ENCODE measurements around the gene OR4S1. TPM values are rescaled to one million over a fixed set of nuclear protein-coding genes. Genes with fewer than 3 reads are reported as not detected.
"Not testable (repeated sequence)": the region's sequence is repeated elsewhere in the genome, so short reads cannot be mapped to it uniquely, and the experiment has no call there.

OR4S1 gene
- total RNA-seq, 1 donor from 2014 or later = not detected

DNA sequence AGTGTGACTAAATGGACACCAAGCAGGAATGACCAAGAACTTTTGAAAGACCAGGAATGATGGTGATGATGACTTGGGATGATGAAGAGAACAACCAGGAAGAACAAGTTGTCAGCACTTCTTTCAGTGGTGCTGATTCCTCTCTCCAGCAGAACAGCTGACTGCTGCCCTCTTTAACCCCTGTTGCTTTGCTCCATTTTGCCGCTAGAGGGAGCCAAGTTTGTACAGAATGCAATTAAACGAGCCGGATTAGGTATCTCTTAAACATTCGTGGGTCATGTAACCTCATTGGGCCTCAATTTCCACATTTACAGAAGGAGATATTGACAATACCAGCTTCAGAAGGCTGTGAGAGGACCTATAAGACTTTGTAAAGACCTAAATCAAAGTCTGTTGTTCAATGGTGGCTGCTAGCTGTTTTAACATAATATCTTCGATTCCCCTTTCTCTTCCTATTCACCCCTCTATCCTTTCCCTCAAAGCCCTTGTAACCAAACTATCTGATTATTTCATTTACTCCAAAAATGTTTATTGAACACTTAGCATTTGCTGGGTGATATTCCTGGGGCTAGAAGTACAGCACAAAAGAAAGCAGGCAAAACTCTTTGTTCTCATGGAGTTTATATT, 1.9 kb downstream of the OR4S1 start:
- Mint-ChIP-seq H3K27me3 (ENCODE audit: low read depth) (no peaks in the 10 kb centered on the region), H3K27ac (ENCODE audit: unreplicated experiment) (no peak overlapping the region), H3K9me3 (peaks cover 23% of the 10 kb centered on the region), H3K4me3 (no peak overlapping the region), H3K4me1 (no peaks in the 10 kb centered on the region), H3K36me3 (ENCODE audit: low read depth) (no peaks in the 10 kb centered on the region)
- TF ChIP-seq, protein P1, sequence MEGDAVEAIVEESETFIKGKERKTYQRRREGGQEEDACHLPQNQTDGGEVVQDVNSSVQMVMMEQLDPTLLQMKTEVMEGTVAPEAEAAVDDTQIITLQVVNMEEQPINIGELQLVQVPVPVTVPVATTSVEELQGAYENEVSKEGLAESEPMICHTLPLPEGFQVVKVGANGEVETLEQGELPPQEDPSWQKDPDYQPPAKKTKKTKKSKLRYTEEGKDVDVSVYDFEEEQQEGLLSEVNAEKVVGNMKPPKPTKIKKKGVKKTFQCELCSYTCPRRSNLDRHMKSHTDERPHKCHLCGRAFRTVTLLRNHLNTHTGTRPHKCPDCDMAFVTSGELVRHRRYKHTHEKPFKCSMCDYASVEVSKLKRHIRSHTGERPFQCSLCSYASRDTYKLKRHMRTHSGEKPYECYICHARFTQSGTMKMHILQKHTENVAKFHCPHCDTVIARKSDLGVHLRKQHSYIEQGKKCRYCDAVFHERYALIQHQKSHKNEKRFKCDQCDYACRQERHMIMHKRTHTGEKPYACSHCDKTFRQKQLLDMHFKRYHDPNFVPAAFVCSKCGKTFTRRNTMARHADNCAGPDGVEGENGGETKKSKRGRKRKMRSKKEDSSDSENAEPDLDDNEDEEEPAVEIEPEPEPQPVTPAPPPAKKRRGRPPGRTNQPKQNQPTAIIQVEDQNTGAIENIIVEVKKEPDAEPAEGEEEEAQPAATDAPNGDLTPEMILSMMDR (conservative IDR thresholded peaks at IDR 0.05) = peak; percentile 65
- peak; percentile 48 for DNase-seq (ENCODE audit: low read depth, low spot score)

DNA sequence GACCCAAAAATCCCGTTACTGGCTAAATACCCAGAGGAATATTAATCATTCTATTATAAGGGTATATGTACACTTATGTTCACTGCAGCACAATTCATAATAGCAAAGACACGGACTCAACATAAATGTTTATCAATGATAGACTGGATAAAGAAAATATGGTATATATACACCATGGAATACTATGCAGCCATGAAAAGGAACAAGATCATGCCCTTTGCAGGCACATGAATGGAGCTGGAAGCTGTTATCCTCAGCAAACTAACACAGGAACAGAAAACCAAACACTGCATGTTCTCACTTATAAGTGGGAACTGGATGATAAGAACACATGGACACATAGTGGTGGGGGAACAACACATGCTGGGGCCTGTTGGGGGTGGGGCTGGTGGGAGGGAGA, 7.6 kb downstream of the OR4S1 start:
- DNase-seq (ENCODE audit: low read depth, low spot score); H3K27me3 Mint-ChIP-seq (ENCODE audit: low read depth); H3K27ac Mint-ChIP-seq (ENCODE audit: unreplicated experiment); H3K4me1 Mint-ChIP-seq; H3K4me3 Mint-ChIP-seq; H3K36me3 Mint-ChIP-seq (ENCODE audit: low read depth): not testable (repeated sequence)
- peaks cover 13% of the 10 kb centered on the region for H3K9me3 Mint-ChIP-seq

DNA sequence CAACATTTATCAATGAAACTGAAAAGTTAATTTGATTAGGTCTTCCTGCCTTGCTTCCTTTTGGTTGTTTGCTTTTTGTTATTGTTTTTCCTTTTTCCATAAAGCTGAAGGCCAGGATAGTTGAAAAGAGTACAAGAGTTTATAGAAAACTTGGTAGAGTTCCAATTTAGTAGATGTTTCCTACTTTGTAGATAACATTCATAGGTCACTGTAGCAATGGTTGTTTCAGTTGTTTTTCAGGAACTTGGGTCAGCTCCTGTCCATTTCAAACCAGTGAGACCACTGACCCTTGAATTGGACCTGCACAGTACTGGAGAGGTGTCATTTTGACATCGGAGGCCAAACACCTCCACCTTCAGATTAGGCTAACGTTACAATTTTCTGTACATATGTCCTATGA, 13.8 kb downstream of the OR4S1 start:
- not testable (repeated sequence) for H3K36me3 Mint-ChIP-seq (ENCODE audit: low read depth); H3K27ac Mint-ChIP-seq (ENCODE audit: unreplicated experiment); H3K27me3 Mint-ChIP-seq (ENCODE audit: low read depth); DNase-seq (ENCODE audit: low read depth, low spot score); H3K4me1 Mint-ChIP-seq; H3K4me3 Mint-ChIP-seq
- peaks cover 13% of the 10 kb centered on the region for H3K9me3 Mint-ChIP-seq

DNA sequence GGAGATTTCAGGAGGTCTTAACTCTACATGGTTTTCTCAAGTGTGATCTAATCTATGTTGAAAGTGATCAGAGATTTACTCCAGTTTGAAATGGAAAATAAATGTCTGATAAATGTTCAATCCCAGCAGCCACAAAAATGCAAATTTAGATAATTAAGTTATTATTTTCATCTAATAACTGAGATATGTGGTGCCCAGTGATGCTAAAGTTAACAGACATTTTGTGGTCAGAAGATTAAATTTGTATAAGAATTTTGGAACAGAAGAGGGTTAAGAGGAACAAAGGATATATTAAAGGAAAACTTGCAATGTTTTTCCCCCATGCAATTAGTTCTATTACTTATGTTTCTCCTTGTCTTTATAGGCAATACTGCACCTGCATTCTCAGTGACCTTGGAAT, 18.6 kb downstream of the OR4S1 start, which contains the start of gene OR4C3:
Gene OR4C3 (plus strand): TSS at position 301 of the 400 bp plus-strand sequence. CDS start 102 bp downstream, outside the sequence.
- not testable (repeated sequence) for H3K4me1 Mint-ChIP-seq; H3K27ac Mint-ChIP-seq (ENCODE audit: unreplicated experiment)
- H3K9me3 Mint-ChIP-seq = peaks cover 17% of the 10 kb centered on the region

DNA sequence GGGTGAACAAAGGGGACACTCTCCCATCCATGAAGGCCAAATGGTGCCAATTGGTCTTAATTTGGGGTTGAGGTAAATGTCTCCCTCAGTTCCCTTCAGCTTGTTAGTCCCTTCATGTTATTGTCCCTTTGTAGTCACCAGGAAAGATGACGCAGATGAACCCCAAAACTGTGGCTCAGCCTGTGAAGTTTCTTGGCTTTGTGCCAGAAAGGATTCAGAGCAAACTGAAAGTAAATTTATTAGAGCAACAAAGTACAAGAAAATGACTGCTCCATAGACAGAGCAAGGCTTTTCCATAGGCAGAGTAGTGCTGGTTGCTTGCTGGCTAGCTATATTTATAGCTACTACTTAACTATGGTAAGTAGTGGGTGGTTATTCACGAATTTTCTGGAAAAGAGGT, 35.4 kb downstream of the OR4S1 start:
- no peak overlapping the region for H3K27ac Mint-ChIP-seq (ENCODE audit: unreplicated experiment)
- DNase-seq (ENCODE audit: low read depth, low spot score) = no peak
- TF ChIP-seq, protein P1 (conservative IDR thresholded peaks at IDR 0.05) = no peak
- no peaks in the 10 kb centered on the region for H3K4me1 Mint-ChIP-seq
- peaks cover 23% of the 10 kb centered on the region for H3K9me3 Mint-ChIP-seq
- no peaks in the 10 kb centered on the region for H3K27me3 Mint-ChIP-seq (ENCODE audit: low read depth)
- no peak overlapping the region for H3K4me3 Mint-ChIP-seq
- peaks cover 8% of the 10 kb centered on the region for H3K36me3 Mint-ChIP-seq (ENCODE audit: low read depth)

More for the DNA sequence above, 18.6 kb downstream of the OR4S1 start, which contains the start of gene OR4C3:
- H3K27me3 Mint-ChIP-seq (ENCODE audit: low read depth); DNase-seq (ENCODE audit: low read depth, low spot score); H3K36me3 Mint-ChIP-seq (ENCODE audit: low read depth); H3K4me3 Mint-ChIP-seq: not testable (repeated sequence)

DNA sequence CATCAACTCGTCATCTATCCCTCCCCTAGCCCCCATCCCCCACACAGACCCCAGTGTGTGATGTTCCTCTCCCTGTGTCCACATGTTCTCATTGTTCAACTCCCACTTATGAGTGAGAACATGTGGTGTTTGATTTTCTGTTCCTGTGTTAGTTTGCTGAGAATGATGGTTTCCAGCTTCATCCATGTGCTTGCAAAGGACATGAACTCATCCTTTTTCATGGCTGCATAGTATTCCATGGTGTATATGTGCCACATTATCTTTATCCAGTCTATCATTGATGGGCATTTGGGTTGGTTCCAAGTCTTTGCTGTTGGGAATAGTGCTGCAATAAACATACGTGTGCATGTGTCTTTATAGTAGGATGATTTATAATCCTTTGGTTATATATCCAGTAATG, 36.5 kb downstream of the OR4S1 start:
- not testable (repeated sequence) for DNase-seq (ENCODE audit: low read depth, low spot score); H3K4me1 Mint-ChIP-seq; H3K36me3 Mint-ChIP-seq (ENCODE audit: low read depth); H3K27ac Mint-ChIP-seq (ENCODE audit: unreplicated experiment); H3K4me3 Mint-ChIP-seq; H3K27me3 Mint-ChIP-seq (ENCODE audit: low read depth)
- peaks cover 19% of the 10 kb centered on the region for H3K9me3 Mint-ChIP-seq

DNA sequence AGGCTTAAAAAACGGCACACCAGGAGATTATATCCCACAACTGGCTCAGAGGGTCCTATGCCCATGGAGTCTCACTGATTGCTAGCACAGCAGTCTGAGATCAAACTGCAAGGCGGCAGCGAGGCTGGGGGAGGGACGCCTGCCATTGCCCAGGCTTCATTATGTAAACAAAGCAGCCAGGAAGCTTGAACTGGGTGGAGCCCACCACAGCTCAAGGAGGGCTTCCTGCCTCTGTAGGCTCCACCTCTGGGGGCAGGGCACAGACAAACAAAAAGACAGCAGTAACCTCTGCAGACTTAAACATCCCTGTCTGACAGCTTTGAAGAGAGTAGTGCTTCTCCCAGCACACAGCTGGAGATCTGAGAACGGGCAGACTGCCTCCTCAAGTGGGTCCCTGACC, 40.3 kb downstream of the OR4S1 start:
- H3K9me3 Mint-ChIP-seq; H3K27ac Mint-ChIP-seq (ENCODE audit: unreplicated experiment); H3K4me1 Mint-ChIP-seq; H3K4me3 Mint-ChIP-seq; H3K36me3 Mint-ChIP-seq (ENCODE audit: low read depth); DNase-seq (ENCODE audit: low read depth, low spot score); H3K27me3 Mint-ChIP-seq (ENCODE audit: low read depth): not testable (repeated sequence)

DNA sequence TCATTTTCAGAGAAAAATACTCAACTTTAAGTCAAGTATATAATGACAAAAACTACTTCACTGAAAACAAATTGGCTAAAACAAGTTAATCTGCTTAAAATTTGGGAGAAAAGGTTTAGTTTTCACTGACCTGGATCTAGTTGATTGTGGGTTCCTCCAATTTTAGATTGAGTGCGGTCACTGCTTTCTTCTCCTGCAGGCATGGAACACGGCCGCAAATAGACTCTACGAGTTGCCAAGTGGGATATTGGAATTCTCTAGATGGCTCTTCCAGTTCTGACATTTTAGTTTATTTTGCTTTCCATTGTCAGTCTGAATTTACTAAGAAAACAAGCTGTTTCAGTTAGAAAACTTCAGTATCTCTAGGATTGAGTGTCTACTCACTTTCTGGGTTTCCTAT, 48.0 kb downstream of the OR4S1 start:
- Mint-ChIP-seq H3K27me3 (ENCODE audit: low read depth) (no peaks in the 10 kb centered on the region), H3K27ac (ENCODE audit: unreplicated experiment) (no peak overlapping the region), H3K4me1 (no peaks in the 10 kb centered on the region), H3K36me3 (ENCODE audit: low read depth) (peaks cover 5% of the 10 kb centered on the region), H3K9me3 (peaks cover 25% of the 10 kb centered on the region), H3K4me3 (no peak overlapping the region)
- DNase-seq (ENCODE audit: low read depth, low spot score) = no peak
- TF ChIP-seq, protein P1 (conservative IDR thresholded peaks at IDR 0.05) = no peak
